ENCODE results near the gene NRCAM.
"Not testable (repeated sequence)": the region's sequence is repeated elsewhere in the genome, so short reads cannot be mapped to it uniquely, and the experiment has no call there.

The NRCAM gene

DNA sequence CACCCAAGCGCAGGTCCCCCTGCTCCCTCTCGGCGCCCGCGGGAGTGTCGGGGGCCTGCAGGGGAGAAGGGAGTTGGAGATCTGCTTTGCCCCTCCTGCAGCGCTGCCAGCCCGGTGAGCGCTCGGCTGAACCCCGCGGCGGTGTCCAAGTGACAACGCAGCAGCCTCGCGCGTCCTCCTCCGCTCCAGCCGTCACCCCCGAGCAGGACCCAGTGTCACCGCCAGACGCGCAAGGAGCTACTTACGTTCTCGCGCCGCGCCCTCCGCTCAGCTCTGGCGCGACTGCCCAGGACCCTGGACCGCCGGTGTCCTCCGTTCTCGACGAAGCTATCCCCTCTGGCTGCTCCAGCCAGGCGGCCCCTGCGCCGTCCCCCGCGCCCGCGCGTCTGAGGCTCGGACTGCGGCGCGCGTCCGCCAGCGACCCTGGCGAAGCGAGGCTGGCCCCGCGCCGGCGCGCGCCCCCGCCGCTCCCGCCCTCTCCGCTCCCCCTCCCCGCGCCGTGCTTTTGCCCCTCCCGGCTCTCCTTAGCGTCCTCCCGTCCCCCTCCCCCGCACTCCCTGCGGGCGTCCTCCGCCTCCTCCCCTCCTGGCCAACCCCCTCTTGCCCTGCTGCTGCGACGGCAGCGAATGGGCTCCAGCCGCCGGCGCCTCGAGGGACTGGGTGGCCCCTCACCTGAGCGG lies at the start of gene NRCAM:
TSS of gene NRCAM (minus strand) at position 439 of the 680 bp plus-strand sequence. CDS start 216,372 bp downstream, outside the sequence.
- DNase-seq (ENCODE audit: low spot score), result no peak

GRCh38 chr7:108504576-108504975 lies 48.3 kb upstream of the NRCAM start:
- not testable (repeated sequence) for DNase-seq (ENCODE audit: low spot score)

DNA sequence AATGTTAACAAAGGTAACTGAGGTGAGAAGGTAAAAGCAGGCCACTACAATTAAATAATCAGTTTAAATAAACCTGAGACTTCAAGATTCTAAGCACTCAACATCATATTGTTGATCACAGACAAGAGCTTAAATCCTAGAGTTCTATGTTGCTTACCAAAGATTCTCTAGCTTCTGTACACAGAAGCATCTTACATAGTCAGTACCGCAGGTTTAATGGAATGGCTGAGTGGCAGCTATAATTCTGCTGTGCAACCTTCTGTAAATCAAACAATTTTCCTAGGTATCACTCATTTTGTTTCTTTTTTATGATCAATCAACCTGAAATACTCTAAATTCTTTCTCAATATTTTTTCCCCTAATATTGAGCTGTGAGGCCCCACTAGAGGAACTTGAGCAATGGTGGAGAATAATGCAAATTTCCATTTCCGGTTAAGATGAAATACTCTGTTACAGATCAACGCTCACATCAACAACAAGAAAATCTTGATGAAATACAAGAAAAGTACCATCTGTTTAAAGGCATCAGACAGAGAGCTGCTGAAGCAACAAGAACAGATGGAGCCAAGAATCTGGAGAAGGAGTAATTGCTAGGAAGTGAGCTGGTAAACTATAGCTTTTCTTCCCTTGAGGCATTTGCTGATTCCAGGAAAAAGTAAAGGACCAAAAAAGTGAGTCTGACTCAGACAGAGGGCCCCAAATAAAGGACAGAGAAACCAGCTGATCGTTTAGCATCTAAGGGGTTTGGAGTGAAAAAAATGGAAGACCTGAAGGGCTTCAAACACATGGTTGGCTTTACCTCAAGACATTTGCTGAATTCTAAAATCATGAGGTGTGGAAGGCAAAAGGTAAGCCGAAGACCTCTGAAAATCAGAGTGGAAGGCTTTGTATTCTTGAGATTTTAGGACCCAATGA lies 47.1 kb upstream of the NRCAM start:
- DNase-seq (ENCODE audit: low spot score), result no peak

- no peak for DNase-seq (ENCODE audit: low spot score)
Observed at GRCh38 chr7:108499566-108499965, 43.3 kb upstream of the NRCAM start.

DNA sequence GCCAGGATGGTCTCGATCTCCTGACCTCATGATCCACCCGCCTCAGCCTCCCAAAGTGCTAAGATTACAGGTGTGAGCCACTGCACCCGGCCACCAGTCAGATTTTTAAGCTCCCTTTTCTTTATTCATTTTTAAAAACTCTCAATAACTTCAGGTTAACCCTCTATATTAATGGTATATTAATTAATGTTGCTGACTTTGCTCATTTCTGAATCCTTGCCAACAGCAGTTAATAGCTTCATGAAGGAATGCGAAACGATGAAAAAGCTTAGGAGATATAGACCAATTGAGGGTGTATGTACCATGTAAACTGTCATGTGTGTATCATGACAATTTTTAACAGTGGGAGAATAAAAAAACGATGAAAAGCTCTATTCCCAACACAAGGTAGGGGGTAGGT lies 42.2 kb upstream of the NRCAM start:
- DNase-seq (ENCODE audit: low spot score), result no peak

GRCh38 chr7:108497082-108497725 lies 41.0 kb upstream of the NRCAM start:
- peak; percentile 60 for DNase-seq (ENCODE audit: low spot score)

- DNase-seq (ENCODE audit: low spot score), result no peak
Observed at GRCh38 chr7:108492742-108493141, 36.5 kb upstream of the NRCAM start.

- no peak for DNase-seq (ENCODE audit: low spot score)
Observed at GRCh38 chr7:108488768-108489538, 32.7 kb upstream of the NRCAM start.

GRCh38 chr7:108487646-108488045 lies 31.4 kb upstream of the NRCAM start:
- no peak for DNase-seq (ENCODE audit: low spot score)

GRCh38 chr7:108486291-108486966 lies 30.2 kb upstream of the NRCAM start:
- no peak for DNase-seq (ENCODE audit: low spot score)

GRCh38 chr7:108484137-108484536 lies 27.9 kb upstream of the NRCAM start:
- DNase-seq (ENCODE audit: low spot score), result no peak

- no peak for DNase-seq (ENCODE audit: low spot score)
Observed at GRCh38 chr7:108480311-108480710, 24.1 kb upstream of the NRCAM start.

GRCh38 chr7:108479751-108480150 lies 23.5 kb upstream of the NRCAM start:
- DNase-seq (ENCODE audit: low spot score), result no peak

- no peak for DNase-seq (ENCODE audit: low spot score)
Observed at GRCh38 chr7:108479118-108479517, 22.9 kb upstream of the NRCAM start.

DNA sequence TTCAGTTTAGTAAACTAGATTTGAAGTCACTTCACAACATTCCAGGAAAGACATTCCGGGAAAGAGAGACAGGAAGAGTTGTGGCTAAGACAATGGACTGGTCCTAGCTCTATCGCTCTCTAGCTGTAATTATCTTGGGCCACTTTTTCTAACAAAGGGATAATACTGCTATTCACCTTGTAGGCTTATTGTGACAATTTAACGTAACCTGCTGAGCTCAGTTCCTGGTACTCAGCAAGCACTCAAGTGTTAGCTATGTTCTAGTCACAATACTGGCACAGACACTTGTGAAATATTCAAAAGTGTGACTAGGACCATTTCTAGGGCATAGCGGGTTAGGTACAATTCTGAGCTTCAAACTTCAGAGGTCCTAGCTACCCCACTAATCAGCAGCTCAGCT lies 12.0 kb upstream of the NRCAM start:
- no peak for DNase-seq (ENCODE audit: low spot score)

GRCh38 chr7:108467391-108467790 lies 11.2 kb upstream of the NRCAM start:
- no peak for DNase-seq (ENCODE audit: low spot score)

DNA sequence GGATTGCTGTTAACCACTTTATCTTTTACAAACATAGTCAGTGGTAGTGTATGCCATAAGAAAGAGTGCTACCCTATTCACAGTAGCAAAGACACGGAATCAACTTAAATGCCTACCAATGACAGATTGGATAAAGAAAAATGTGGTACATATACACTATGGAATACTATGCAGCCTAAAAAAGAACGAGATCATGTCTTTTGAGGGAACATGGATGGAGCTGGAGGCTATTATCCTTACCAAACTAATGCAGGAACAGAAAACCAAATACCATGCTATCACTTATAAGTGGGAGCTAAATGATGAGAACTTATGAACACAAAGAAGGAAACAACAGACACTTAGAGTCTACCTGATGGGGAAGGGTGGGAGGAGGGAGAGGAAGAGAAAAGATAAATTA lies 10.1 kb upstream of the NRCAM start:
- not testable (repeated sequence) for DNase-seq (ENCODE audit: low spot score)

- no peak for DNase-seq (ENCODE audit: low spot score)
Observed at GRCh38 chr7:108464743-108465142, 8.5 kb upstream of the NRCAM start.

GRCh38 chr7:108463613-108464012 lies 7.4 kb upstream of the NRCAM start:
- DNase-seq (ENCODE audit: low spot score), result no peak

DNA sequence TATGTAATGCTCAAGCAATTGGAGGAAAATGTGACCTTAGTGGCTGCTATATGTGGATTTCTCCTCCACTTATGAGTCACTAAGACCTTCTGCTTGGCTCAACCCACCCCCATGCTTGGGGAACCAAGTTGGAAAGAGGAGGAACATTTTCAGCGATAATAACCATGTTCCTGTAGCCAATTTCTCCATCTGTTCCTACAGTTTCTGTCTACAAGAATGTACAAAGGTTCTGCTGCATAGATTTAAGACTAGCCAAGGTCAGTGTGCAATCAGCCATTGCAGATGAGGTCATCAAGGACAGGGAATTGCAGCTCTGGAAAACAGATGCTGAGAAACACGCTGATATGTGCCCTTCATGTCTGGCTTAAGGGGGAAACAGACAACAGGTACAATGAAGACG lies 5.6 kb upstream of the NRCAM start:
- no peak for DNase-seq (ENCODE audit: low spot score)

GRCh38 chr7:108460964-108461363 lies 4.7 kb upstream of the NRCAM start:
- DNase-seq (ENCODE audit: low spot score), result no peak

Data from LoVo (cell line).